Lower leg skin (tissue), 4 donors: ENCODE data around the gene SEMA5B. TPM values are rescaled to one million over a fixed set of nuclear protein-coding genes. Genes with fewer than 3 reads are reported as not detected.

ENCODE experiments used
- DNase-seq, 2 donors: peaks; one replicate each; pipeline ENCODE4 v3.0.0-alpha.2; 2019; ENCODE audit warnings: low spot score in 2 of 2
- H3K4me3 ChIP-seq: fragments of 200-600 bp; sonication (generic); 2 replicates; pipeline ENCODE4 v1.5.1; 2017; ENCODE audit warnings: mild to moderate bottlenecking, low read depth; ENCODE audit not compliant: poor library complexity, severe bottlenecking
- POLR2A ChIP-seq, 2 donors: fragments of 450-650 bp; IDR thresholded peaks; one replicate each; pipeline ENCODE4 v1.6.1; 2016 to 2017; ENCODE audit warnings: antibody characterized with exemption in 2 of 2, mild to moderate bottlenecking in 1 of 2, moderate library complexity in 1 of 2
- WGBS, 2 donors: methylation state at CpG; one replicate each; pipeline ENCODE4 v1.1.5; 2018; 5-methylcytosine and 5-hydroxymethylcytosine counted together
- intact Hi-C: fragments of 100-400 bp; cut with DNase I; formaldehyde crosslinking; loops from one replicate; pipeline ENCODE4 v1.15.0; 2023; ENCODE audit warnings: low total_unique reads
- total RNA-seq, 4 donors: library from RNA; depleted of rRNA; stranded (reverse); fragments of >200 nt; gene quantifications; one replicate each; pipeline ENCODE4 v1.1.0, GENCODE V29; 2016
- TF ChIP-seq, protein P1 (sequence below), 3 donors: fragments of 450-650 bp; IDR thresholded peaks; one replicate each; pipeline ENCODE4 v1.5.1; 2016; ENCODE audit warnings: antibody characterized with exemption in 3 of 3, mild to moderate bottlenecking in 3 of 3, moderate library complexity in 2 of 3

SEMA5B gene
- total RNA-seq, 4 donors from 2014 or later = 0.21 to 1.8 (median 0.61) TPM

DNA sequence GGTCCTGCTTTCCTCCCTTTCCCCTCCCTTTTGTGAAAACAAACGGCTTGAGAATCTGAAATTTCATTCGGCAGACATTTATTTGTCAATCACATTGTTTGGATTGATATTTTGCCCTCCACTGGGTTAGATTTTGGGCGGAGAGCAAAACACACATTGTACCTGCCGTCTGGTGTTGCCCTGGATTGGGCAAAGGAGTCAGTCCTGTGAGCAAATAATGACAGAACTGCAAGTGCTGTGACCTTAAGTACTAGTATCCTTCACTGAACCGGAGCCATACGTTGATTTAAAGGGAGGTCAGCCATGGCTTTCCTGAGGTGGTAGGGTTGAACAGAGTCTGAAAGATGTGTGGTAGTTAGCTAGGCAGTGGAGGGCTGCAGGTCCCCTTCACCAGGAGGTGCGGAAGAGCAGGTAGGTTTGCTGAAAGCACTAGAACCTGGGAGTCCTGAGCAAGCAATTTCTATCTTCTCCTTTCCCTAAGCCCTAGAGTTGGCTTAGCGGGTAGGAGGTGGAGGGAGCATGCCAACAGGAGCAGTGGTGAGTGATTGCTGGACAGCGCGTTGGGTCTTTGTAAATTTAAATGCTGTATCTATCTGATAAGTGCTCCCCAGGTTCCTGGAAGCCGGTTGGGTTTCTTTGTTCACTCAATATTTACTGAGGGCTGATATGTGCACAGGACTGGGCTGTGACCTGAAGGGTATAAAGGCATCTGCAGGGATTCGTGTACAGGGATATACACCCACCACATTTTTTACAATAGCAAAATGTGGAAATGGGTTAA is 41.2 kb upstream of the SEMA5B start:
- 81 to 86% methylated on average over 12 of the region's 12 CpGs for WGBS, 2 donors
- H3K4me3 ChIP-seq = no peak overlapping the region
- TF ChIP-seq, protein P1, sequence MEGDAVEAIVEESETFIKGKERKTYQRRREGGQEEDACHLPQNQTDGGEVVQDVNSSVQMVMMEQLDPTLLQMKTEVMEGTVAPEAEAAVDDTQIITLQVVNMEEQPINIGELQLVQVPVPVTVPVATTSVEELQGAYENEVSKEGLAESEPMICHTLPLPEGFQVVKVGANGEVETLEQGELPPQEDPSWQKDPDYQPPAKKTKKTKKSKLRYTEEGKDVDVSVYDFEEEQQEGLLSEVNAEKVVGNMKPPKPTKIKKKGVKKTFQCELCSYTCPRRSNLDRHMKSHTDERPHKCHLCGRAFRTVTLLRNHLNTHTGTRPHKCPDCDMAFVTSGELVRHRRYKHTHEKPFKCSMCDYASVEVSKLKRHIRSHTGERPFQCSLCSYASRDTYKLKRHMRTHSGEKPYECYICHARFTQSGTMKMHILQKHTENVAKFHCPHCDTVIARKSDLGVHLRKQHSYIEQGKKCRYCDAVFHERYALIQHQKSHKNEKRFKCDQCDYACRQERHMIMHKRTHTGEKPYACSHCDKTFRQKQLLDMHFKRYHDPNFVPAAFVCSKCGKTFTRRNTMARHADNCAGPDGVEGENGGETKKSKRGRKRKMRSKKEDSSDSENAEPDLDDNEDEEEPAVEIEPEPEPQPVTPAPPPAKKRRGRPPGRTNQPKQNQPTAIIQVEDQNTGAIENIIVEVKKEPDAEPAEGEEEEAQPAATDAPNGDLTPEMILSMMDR (IDR thresholded peaks at IDR 0.05) = no peak
- no peak for TF ChIP-seq POLR2A (IDR thresholded peaks at IDR 0.05)
- intact Hi-C loops = no loop called here
- peak in 1 of 2 donors; percentile 31 for DNase-seq

DNA sequence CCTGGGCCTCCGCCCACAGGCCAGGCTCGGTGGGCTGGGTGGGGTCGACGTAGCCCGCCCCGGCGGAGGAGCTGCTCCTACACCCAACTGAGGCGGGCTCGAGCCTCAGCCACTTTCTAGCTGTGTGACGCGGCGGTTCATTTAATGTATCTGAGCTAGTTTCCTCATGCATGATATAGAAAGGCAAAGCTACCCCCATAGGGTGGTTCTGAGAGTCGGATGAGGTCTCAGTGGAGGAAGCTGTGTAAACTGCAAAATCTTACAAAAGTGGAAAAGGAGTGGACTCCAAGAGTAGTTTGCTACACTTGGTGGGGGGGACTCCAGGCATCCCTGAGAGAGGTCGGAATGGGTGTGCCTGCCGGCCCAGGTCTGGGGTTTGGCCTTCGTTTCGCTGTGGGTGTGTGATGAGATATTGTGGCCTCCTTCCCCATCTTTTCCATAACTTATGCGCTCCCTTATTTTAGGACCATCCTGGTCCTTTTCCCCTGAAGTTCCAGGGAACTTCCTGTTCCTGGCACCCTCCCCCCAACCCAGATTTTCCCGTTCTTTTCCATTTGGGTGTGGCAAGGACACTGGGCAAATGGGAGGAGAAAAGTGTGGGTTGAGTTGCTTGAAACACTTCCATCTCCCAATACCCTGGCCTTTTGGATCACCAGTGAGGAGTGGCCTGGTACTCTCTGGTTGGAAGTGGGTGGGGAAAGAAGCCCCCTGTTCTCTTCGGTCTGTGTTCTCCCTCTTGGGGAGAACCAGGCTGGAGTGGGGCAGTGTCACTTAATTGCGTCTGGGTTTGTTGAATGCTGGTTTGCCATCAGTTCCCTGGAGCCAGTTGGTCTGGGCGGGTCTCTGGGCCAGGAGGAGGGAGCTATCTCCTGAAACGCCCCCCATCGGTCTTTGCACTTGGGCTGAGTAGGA is 40.4 kb upstream of the SEMA5B start:
- peak overlapping the region; percentile 58 for H3K4me3 ChIP-seq
- intact Hi-C loops = no loop called here
- 17 to 21% methylated on average over 24 of the region's 24 CpGs for WGBS, 2 donors
- TF ChIP-seq, protein P1 (IDR thresholded peaks at IDR 0.05) = no peak
- no peak for TF ChIP-seq POLR2A (IDR thresholded peaks at IDR 0.05)
- DNase-seq = peak in 1 of 2 donors; percentile 79

DNA sequence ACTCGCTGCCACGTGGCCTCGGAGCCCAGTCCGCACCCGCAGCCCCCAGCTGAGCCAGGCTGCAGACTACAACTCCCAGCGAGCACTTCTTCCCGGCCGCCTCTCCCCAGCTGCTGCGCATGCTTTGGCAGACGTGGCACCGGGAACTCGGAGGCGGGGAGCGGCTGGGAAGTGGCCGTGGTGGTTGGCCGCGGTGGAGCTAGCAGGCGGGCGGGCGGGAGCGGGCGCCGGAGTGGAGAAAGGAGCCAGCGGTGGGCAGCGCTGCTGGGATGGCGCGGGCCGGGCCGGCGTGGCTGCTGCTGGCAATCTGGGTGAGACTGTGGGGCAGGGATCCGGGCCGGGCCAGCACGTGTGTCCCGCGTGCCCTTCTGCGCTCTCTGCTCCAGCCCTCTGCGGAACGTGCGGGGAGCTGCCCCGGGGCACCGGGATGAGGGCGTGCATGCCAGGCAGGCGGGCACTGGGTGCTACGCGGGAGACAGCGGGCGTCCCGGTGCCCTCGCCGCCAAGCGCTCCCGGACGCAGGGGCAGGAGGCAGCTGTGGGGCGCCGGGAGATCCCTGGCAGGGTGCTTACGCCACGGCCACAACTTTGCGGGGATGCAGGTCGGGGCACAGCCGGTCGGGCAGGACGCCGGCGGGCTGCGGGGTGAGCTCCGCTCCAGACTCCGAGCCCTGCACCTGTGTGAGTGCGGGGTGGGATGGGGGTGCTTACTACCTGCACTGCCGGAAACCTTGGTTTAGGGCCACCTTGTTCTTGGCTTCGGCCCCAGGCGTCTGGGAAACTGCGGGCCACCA is 39.5 kb upstream of the SEMA5B start, which contains the start of gene PDIA5:
TSS of gene PDIA5 (plus strand) at position 130 of the 793 bp plus-strand sequence. CDS start at position 270, 140 bp downstream.
- peak; percentile 79 to 97 for DNase-seq
- WGBS, 2 donors = 0% methylated on average over 18 to 42 of the region's 72 CpGs
- intact Hi-C loops = no loop called here
- no peak for TF ChIP-seq POLR2A (IDR thresholded peaks at IDR 0.05)
- TF ChIP-seq, protein P1 (IDR thresholded peaks at IDR 0.05) = no peak
- peak within 1 kb of the TSS; percentile 58 for H3K4me3 ChIP-seq

DNA sequence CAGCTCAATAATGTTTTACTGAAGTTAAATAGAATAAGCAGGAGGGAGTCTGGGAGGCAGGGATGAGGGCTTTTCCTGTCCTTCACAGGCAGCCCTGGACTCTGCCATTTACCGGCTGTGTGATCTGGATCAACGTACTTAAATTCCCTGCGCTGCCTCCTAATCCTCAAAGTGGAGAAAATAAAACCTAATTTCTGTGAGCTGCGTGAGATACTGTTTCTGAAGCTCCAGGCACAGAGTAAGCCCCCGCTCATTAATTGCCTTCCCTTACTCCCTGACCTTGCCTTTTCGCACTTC is 39.0 kb upstream of the SEMA5B start:
- 7 to 21% methylated on average over 6 of the region's 6 CpGs for WGBS, 2 donors
- TF ChIP-seq POLR2A (IDR thresholded peaks at IDR 0.05) = no peak
- TF ChIP-seq, protein P1 (IDR thresholded peaks at IDR 0.05) = no peak
- DNase-seq = no peak
- intact Hi-C loops = no loop called here
- peak overlapping the region; percentile 58 for H3K4me3 ChIP-seq

DNA sequence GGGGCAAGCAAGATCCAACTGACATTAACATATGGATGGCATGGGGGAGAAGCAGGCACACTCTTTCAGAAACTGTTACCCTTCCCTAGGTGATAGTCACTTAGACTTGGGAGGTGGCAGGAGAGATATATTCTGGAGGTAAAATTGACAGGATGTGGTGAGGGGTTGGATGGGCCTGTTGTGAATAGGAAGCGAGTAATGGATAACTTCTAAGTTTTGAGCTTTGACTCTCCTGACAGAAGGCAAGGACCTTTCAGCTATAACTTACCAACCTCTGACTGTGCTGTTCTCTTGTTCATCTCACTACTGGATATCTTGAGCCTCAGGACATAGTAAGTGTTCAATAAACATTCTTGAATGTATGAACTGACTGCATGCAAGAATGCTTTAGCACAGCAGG is 37.4 kb upstream of the SEMA5B start:
- no peak overlapping the region for H3K4me3 ChIP-seq
- intact Hi-C loops = no loop called here
- WGBS, 2 donors = 0 to 64% methylated on average over 1 of the region's 1 CpG
- no peak for DNase-seq
- TF ChIP-seq, protein P1 (IDR thresholded peaks at IDR 0.05) = no peak
- TF ChIP-seq POLR2A (IDR thresholded peaks at IDR 0.05) = no peak
